ENCODE results near the gene SLC28A1.
A peak's percentile ranks its signal among the peaks of the same experiment; 100 is the strongest.

Gene SLC28A1

DNA sequence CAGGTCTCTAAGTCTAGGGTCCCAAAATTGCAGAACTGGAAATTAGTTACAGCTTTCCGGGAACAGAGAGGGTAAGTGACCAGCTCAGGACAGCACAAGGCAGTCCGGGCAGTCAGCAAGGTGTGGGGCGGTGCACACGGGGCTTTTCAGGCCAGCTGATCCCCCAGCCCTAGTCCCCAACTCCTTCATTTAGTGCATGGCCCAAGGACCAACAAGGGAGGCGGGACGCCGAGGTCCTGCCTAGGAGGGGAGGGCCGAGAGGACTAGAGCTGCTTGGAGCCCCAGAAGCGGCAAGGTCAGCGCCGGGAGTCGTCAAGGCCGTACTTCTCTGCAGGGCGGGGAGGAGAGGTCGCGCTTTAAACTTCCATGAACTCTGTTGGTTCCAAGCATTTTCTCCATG lies 95.2 kb downstream of the SLC28A1 start:
- Histone ChIP-seq H3K27ac (ENCODE audit: low read depth, low read length) (no peak overlapping the region), H3K9ac (ENCODE audit: low read length) (no peak overlapping the region), H3K4me2 (ENCODE audit: low read depth, low read length, poor library complexity, severe bottlenecking) (peak overlapping the region; percentile 57)

GRCh38 chr15:84980196-84981053 lies 96.0 kb downstream of the SLC28A1 start:
- peak overlapping the region; percentile 64 for H3K9ac ChIP-seq (ENCODE audit: low read length)
- H3K79me2 ChIP-seq (ENCODE audit: insufficient read depth, low read length): no peaks in the 10 kb centered on the region
- no peaks in the 10 kb centered on the region for H4K20me1 ChIP-seq (ENCODE audit: low read depth, low read length)
- H3K9me3 ChIP-seq (ENCODE audit: insufficient read depth, low read length): no peaks in the 10 kb centered on the region
- H3K4me2 ChIP-seq (ENCODE audit: low read depth, low read length, poor library complexity, severe bottlenecking): peak overlapping the region; percentile 57
- no peaks in the 10 kb centered on the region for H3K36me3 ChIP-seq (ENCODE audit: low read length)
- TF ChIP-seq EZH2phosphoT487 (conservative IDR thresholded peaks at IDR 0.05; ENCODE audit: low read length): no peak
- TF ChIP-seq, protein P1, sequence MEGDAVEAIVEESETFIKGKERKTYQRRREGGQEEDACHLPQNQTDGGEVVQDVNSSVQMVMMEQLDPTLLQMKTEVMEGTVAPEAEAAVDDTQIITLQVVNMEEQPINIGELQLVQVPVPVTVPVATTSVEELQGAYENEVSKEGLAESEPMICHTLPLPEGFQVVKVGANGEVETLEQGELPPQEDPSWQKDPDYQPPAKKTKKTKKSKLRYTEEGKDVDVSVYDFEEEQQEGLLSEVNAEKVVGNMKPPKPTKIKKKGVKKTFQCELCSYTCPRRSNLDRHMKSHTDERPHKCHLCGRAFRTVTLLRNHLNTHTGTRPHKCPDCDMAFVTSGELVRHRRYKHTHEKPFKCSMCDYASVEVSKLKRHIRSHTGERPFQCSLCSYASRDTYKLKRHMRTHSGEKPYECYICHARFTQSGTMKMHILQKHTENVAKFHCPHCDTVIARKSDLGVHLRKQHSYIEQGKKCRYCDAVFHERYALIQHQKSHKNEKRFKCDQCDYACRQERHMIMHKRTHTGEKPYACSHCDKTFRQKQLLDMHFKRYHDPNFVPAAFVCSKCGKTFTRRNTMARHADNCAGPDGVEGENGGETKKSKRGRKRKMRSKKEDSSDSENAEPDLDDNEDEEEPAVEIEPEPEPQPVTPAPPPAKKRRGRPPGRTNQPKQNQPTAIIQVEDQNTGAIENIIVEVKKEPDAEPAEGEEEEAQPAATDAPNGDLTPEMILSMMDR (IDR thresholded peaks at IDR 0.05; ENCODE audit: insufficient read depth, low read length, poor library complexity, severe bottlenecking): no peak
- H2AFZ ChIP-seq (ENCODE audit: low read depth, low read length, severe bottlenecking): peak overlapping the region; percentile 88
- peaks cover 9% of the 10 kb centered on the region for H3F3A ChIP-seq (ENCODE audit: insufficient read depth)
- H3K4me3 ChIP-seq (ENCODE audit: insufficient read depth, low read length, poor library complexity, severe bottlenecking): peak overlapping the region; percentile 68
- H3K27ac ChIP-seq (ENCODE audit: low read depth, low read length): peak overlapping the region; percentile 70
- no peaks in the 10 kb centered on the region for H3K9me2 ChIP-seq (replicated peaks; ENCODE audit: insufficient read depth, low read length)
- no peaks in the 10 kb centered on the region for H3K27me3 ChIP-seq (ENCODE audit: low read length)

More for the DNA sequence above, 95.2 kb downstream of the SLC28A1 start:
- Histone ChIP-seq H3K9me2 (replicated peaks; ENCODE audit: insufficient read depth, low read length) (no peaks in the 10 kb centered on the region), H3K79me2 (ENCODE audit: insufficient read depth, low read length) (no peaks in the 10 kb centered on the region), H3K27me3 (ENCODE audit: low read length) (no peaks in the 10 kb centered on the region), H2AFZ (ENCODE audit: low read depth, low read length, severe bottlenecking) (no peak overlapping the region), H3K36me3 (ENCODE audit: low read length) (no peaks in the 10 kb centered on the region), H3K9me3 (ENCODE audit: insufficient read depth, low read length) (no peaks in the 10 kb centered on the region), H4K20me1 (ENCODE audit: low read depth, low read length) (no peaks in the 10 kb centered on the region), H3F3A (ENCODE audit: insufficient read depth) (peaks cover 9% of the 10 kb centered on the region), H3K4me3 (ENCODE audit: insufficient read depth, low read length, poor library complexity, severe bottlenecking) (no peak overlapping the region)
- no peak for TF ChIP-seq EZH2phosphoT487 (conservative IDR thresholded peaks at IDR 0.05; ENCODE audit: low read length)
- TF ChIP-seq, protein P1 (IDR thresholded peaks at IDR 0.05; ENCODE audit: insufficient read depth, low read length, poor library complexity, severe bottlenecking): no peak

DNA sequence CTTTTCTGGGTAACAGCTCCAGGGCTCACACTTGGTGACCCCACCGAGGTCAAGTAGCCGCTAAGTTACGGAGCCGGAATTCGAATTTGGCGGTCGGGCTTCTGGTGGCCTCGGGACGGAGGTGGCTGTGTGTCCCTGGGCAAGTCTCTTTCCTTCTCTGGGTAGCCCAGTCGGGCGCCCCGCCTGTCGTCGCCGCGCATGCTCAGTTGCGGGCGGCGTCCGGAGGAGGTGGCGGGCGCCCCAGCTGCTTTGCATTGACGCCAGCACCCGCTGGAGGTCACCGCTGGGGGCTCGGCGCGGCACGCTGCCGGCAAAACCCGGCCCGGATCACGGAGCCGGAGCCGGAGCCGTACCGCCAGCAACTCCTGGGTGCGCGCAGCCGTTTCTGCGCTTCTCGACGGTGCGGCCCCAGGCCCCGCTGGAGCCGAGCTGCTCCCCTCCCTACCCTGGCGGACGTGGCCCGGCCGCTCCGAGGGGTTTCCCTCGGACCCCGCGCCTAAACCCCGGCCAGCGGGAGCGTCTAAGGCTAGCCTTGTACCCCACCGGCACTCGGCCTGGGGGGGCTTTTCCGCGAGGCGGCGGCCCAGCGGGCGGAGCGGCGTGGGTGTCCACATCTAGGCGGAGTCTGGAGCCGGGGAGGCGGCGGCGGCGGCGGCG lies 96.7 kb downstream of the SLC28A1 start:
- no peaks in the 10 kb centered on the region for H3K9me2 ChIP-seq (replicated peaks; ENCODE audit: insufficient read depth, low read length)
- H3K27ac ChIP-seq (ENCODE audit: low read depth, low read length): peak overlapping the region; percentile 70
- H3K4me2 ChIP-seq (ENCODE audit: low read depth, low read length, poor library complexity, severe bottlenecking): peak overlapping the region; percentile 60
- H3F3A ChIP-seq (ENCODE audit: insufficient read depth): peaks cover 9% of the 10 kb centered on the region
- no peaks in the 10 kb centered on the region for H3K79me2 ChIP-seq (ENCODE audit: insufficient read depth, low read length)
- peak overlapping the region; percentile 64 for H3K9ac ChIP-seq (ENCODE audit: low read length)
- H2AFZ ChIP-seq (ENCODE audit: low read depth, low read length, severe bottlenecking): peak overlapping the region; percentile 97
- H3K9me3 ChIP-seq (ENCODE audit: insufficient read depth, low read length): no peaks in the 10 kb centered on the region
- H3K36me3 ChIP-seq (ENCODE audit: low read length): no peaks in the 10 kb centered on the region
- peak overlapping the region; percentile 92 for H3K4me3 ChIP-seq (ENCODE audit: insufficient read depth, low read length, poor library complexity, severe bottlenecking)
- H3K27me3 ChIP-seq (ENCODE audit: low read length): no peaks in the 10 kb centered on the region
- TF ChIP-seq EZH2phosphoT487 (conservative IDR thresholded peaks at IDR 0.05; ENCODE audit: low read length): no peak
- TF ChIP-seq, protein P1 (IDR thresholded peaks at IDR 0.05; ENCODE audit: insufficient read depth, low read length, poor library complexity, severe bottlenecking): no peak
- H4K20me1 ChIP-seq (ENCODE audit: low read depth, low read length): no peaks in the 10 kb centered on the region

Measured in SU-DHL-6 (cell line).